ENCODE measurements around the gene REG1B.

- TF ChIP-seq POLR2A (IDR thresholded peaks at IDR 0.05) (no peak), CTCF (IDR thresholded peaks at IDR 0.05) (no peak), EP300 (IDR thresholded peaks at IDR 0.05) (no peak)
Measured at GRCh38 chr2:79105259-79105658, 17.5 kb upstream of the REG1B start.
